Stimulated activated memory B cell treated with anti-CD40 and anti-IgM and Interleukin-4, amounts not matched to agents 10 μg/mL and 1 μg/mL and 100 μg/mL, for 72 hours (primary cell): Measurements from ENCODE around the gene FBXO2.
"Not testable (repeated sequence)": the region's sequence is repeated elsewhere in the genome, so short reads cannot be mapped to it uniquely, and the experiment has no call there.

Source experiments
- ATAC-seq: fragments of 150-1000 bp; cut with Tn5 transposase; 2 replicates; pipeline ENCODE4 v1.10.0; 2021
- H3K27ac Mint-ChIP-seq: one replicate; pipeline ENCODE4 v1.8.0; 2022; ENCODE audit warnings: mild to moderate bottlenecking, mixed read lengths
- H3K27me3 Mint-ChIP-seq: one replicate; pipeline ENCODE4 v1.8.0; 2022; ENCODE audit warnings: mixed read lengths
- H3K36me3 Mint-ChIP-seq: one replicate; pipeline ENCODE4 v1.8.0; 2022; ENCODE audit warnings: mixed read lengths
- H3K4me1 Mint-ChIP-seq: one replicate; pipeline ENCODE4 v1.8.0; 2022; ENCODE audit warnings: mixed read lengths
- H3K4me3 Mint-ChIP-seq: one replicate; pipeline ENCODE4 v1.8.0; 2022; ENCODE audit warnings: mild to moderate bottlenecking, moderate library complexity, mixed read lengths
- H3K9me3 Mint-ChIP-seq: one replicate; pipeline ENCODE4 v1.8.0; 2022; ENCODE audit warnings: mixed read lengths

FBXO2 gene

GRCh38 chr1:11610629-11611180 lies 43.5 kb downstream of the FBXO2 start:
- peaks cover 59% of the 10 kb centered on the region for H3K27me3 Mint-ChIP-seq
- ATAC-seq: no peak
- no peaks in the 10 kb centered on the region for H3K36me3 Mint-ChIP-seq
- H3K27ac Mint-ChIP-seq: no peak overlapping the region
- H3K4me1 Mint-ChIP-seq: no peaks in the 10 kb centered on the region
- H3K4me3 Mint-ChIP-seq: no peak overlapping the region
- no peaks in the 10 kb centered on the region for H3K9me3 Mint-ChIP-seq

- H3K4me1 Mint-ChIP-seq, H3K4me3 Mint-ChIP-seq, H3K36me3 Mint-ChIP-seq, H3K9me3 Mint-ChIP-seq, ATAC-seq, H3K27ac Mint-ChIP-seq: not testable (repeated sequence)
- peaks cover 52% of the 10 kb centered on the region for H3K27me3 Mint-ChIP-seq
These were observed 44.9 kb downstream of the FBXO2 start for GRCh38 chr1:11609378-11609777.

GRCh38 chr1:11608596-11609130 lies 45.6 kb downstream of the FBXO2 start:
- H3K4me3 Mint-ChIP-seq, H3K9me3 Mint-ChIP-seq, ATAC-seq, H3K36me3 Mint-ChIP-seq, H3K27ac Mint-ChIP-seq, H3K4me1 Mint-ChIP-seq: not testable (repeated sequence)
- H3K27me3 Mint-ChIP-seq: peaks cover 48% of the 10 kb centered on the region

GRCh38 chr1:11606775-11607174 lies 47.5 kb downstream of the FBXO2 start:
- Mint-ChIP-seq H3K27me3 (peaks cover 58% of the 10 kb centered on the region), H3K4me1 (no peaks in the 10 kb centered on the region), H3K4me3 (no peak overlapping the region), H3K9me3 (no peaks in the 10 kb centered on the region), H3K36me3 (no peaks in the 10 kb centered on the region), H3K27ac (no peak overlapping the region)
- ATAC-seq: no peak

GRCh38 chr1:11602981-11603380 lies 51.2 kb downstream of the FBXO2 start:
- Mint-ChIP-seq H3K4me1 (no peaks in the 10 kb centered on the region), H3K27me3 (peaks cover 69% of the 10 kb centered on the region)

GRCh38 chr1:11602424-11602823 lies 51.8 kb downstream of the FBXO2 start:
- Mint-ChIP-seq H3K4me1 (no peaks in the 10 kb centered on the region), H3K4me3 (no peak overlapping the region), H3K9me3 (no peaks in the 10 kb centered on the region), H3K27me3 (peaks cover 69% of the 10 kb centered on the region), H3K36me3 (no peaks in the 10 kb centered on the region), H3K27ac (no peak overlapping the region)
- ATAC-seq: no peak

More at GRCh38 chr1:11602981-11603380, 51.2 kb downstream of the FBXO2 start:
- no peaks in the 10 kb centered on the region for H3K36me3 Mint-ChIP-seq
- H3K27ac Mint-ChIP-seq: no peak overlapping the region
- H3K9me3 Mint-ChIP-seq: no peaks in the 10 kb centered on the region
- H3K4me3 Mint-ChIP-seq: no peak overlapping the region
- ATAC-seq: no peak

GRCh38 chr1:11600836-11601235 lies 53.4 kb downstream of the FBXO2 start:
- Mint-ChIP-seq H3K4me1 (no peaks in the 10 kb centered on the region), H3K36me3 (no peaks in the 10 kb centered on the region), H3K27me3 (peaks cover 72% of the 10 kb centered on the region), H3K4me3 (no peak overlapping the region), H3K9me3 (no peaks in the 10 kb centered on the region), H3K27ac (no peak overlapping the region)
- no peak for ATAC-seq

GRCh38 chr1:11599891-11600576 lies 54.2 kb downstream of the FBXO2 start:
- Mint-ChIP-seq H3K27ac (no peak overlapping the region), H3K4me3 (no peak overlapping the region), H3K4me1 (no peaks in the 10 kb centered on the region), H3K27me3 (peaks cover 73% of the 10 kb centered on the region), H3K9me3 (no peaks in the 10 kb centered on the region), H3K36me3 (no peaks in the 10 kb centered on the region)
- no peak for ATAC-seq

GRCh38 chr1:11598461-11598860 lies 55.8 kb downstream of the FBXO2 start:
- ATAC-seq: no peak
- H3K9me3 Mint-ChIP-seq: no peaks in the 10 kb centered on the region
- H3K36me3 Mint-ChIP-seq: no peaks in the 10 kb centered on the region
- peaks cover 87% of the 10 kb centered on the region for H3K27me3 Mint-ChIP-seq
- no peaks in the 10 kb centered on the region for H3K4me1 Mint-ChIP-seq
- H3K4me3 Mint-ChIP-seq: no peak overlapping the region
- no peak overlapping the region for H3K27ac Mint-ChIP-seq
